ENCODE data around the gene LRRC74A. TPM values are rescaled to one million over a fixed set of nuclear protein-coding genes. Genes with fewer than 3 reads are reported as not detected.

LRRC74A gene
- total and polyA plus RNA-seq, 2 of the 4 experiments (the other 2 are of a cell fraction) = not detected

DNA sequence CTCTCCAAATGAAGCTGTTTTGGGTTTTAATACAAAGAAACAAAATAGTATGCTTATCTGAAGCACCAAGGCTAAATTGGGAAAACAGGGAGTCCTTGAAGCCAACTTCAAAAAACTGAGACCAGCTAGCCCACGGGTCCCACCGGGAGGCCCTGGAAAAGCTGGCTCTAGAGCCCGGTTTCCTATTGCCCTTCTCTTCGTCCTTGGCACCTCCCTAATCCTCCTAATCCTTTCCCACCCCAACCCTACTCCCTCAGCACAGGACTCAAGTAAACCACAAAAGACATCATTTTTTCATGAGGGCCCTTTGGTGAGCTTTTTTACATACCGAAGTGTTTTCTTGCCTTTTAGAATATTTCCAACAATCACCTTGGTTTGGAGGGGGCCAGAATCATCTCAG is 11.3 kb downstream of the LRRC74A start:
- dilution Hi-C loops (cut with HindIII; ENCODE audit: low sequenced_read_pairs, unreplicated experiment) (no loop called here), intact Hi-C loops (cut with micrococcal nuclease) (no loop called here), in situ Hi-C loops (cut with MboI; ENCODE audit: low sequenced_read_pairs) (no loop called here)
- Histone ChIP-seq H3K79me1 (ENCODE audit: low read depth in 1 of 2, low read length in 2 of 2) (no peaks in the 10 kb centered on the region), H3K27ac (ENCODE audit: insufficient read depth, low read length) (no peak overlapping the region), H3K4me2 (ENCODE audit: low read depth, low read length) (no peak overlapping the region), H2AK9ac (replicated peaks; ENCODE audit: low read depth, low read length, poor library complexity) (no peak overlapping the region), H4K20me1 (ENCODE audit: insufficient read depth, low read length) (no peaks in the 10 kb centered on the region), H3K36me3 (ENCODE audit: control insufficient read depth, insufficient read depth, low read length) (no peaks in the 10 kb centered on the region), H3K27me3 (ENCODE audit: control insufficient read depth, insufficient read depth, low read length) (peaks cover 19% of the 10 kb centered on the region), H2BK20ac (ENCODE audit: low read depth, low read length) (no peak overlapping the region), H2BK120ac (ENCODE audit: low read depth, low read length) (no peak overlapping the region), H3K4ac (ENCODE audit: low read depth, low read length) (no peak overlapping the region), H4K8ac (ENCODE audit: low read depth in 2 of 2, low read length in 2 of 2) (no peak overlapping the region), H2AFZ (replicated peaks; ENCODE audit: low read length, poor library complexity) (no peak overlapping the region), H3K56ac (ENCODE audit: extremely low read depth, insufficient read depth, low read length) (no peak overlapping the region), H3K9me3 (ENCODE audit: control insufficient read depth, insufficient read depth, low read length) (no peaks in the 10 kb centered on the region), H4K5ac (ENCODE audit: low read depth, low read length) (no peak overlapping the region), H2AK5ac (ENCODE audit: low read depth, low read length) (no peak overlapping the region), H3K9ac (ENCODE audit: low read depth, low read length) (no peak overlapping the region), H4K91ac (ENCODE audit: insufficient read depth, low read depth, low read length) (no peak overlapping the region), H3K23ac (ENCODE audit: low read depth, low read length) (no peak overlapping the region), H3K14ac (replicated peaks; ENCODE audit: low read depth, low read length) (no peak overlapping the region), H2BK15ac (ENCODE audit: low read depth, low read length) (no peak overlapping the region), H3K9me1 (ENCODE audit: insufficient read depth, low read length) (no peaks in the 10 kb centered on the region), H3K4me3 (ENCODE audit: insufficient read depth, low read depth, low read length) (no peak overlapping the region), H2BK5ac (ENCODE audit: low read depth, low read length, poor library complexity, severe bottlenecking) (no peak overlapping the region), H3K18ac (ENCODE audit: low read depth, low read length) (no peak overlapping the region), H3K4me1 (ENCODE audit: control insufficient read depth, insufficient read depth, low read length) (no peaks in the 10 kb centered on the region)
- no CpG with 5 or more reads among the region's 5 CpGs for WGBS, 2 experiments (ENCODE audit: extremely low coverage in 2 of 2, insufficient read length in 1 of 2)
- TF ChIP-seq BHLHE40 (IDR thresholded peaks at IDR 0.05; ENCODE audit: low read depth, low read length) (no peak), SMC3 (IDR thresholded peaks at IDR 0.05; ENCODE audit: low read depth, low read length) (no peak), MAZ (IDR thresholded peaks at IDR 0.05; ENCODE audit: borderline replicate concordance, low read depth, low read length) (no peak)
- ChIA-PET POLR2A (ENCODE audit: unreplicated experiment) (no interaction called here), CTCF (interaction anchor here (0.9 kb wide), 1 partner anchor 15 kb away, joined by 3 read pairs; no protein-coding TSS in a partner anchor)
- no peak for DNase-seq
- BruUV-seq (replicated peaks) = no TSS peak
- no peak for ATAC-seq (ENCODE audit: low read depth)

All from IMR-90 (cell line).